Vagina (tissue), 2 donors: ENCODE data around the gene FOXF1.

ENCODE experiments used
- POLR2A ChIP-seq, 2 donors: fragments of 450-650 bp; IDR thresholded peaks; one replicate each; pipeline ENCODE4 v1.6.1; 2017; ENCODE audit warnings: antibody characterized with exemption in 2 of 2, mild to moderate bottlenecking in 2 of 2, moderate library complexity in 2 of 2
- POLR2AphosphoS5 ChIP-seq, 2 donors: sonication (generic); formaldehyde crosslinking; IDR thresholded peaks; one replicate each; pipeline ENCODE4 v1.9.0; 2017; ENCODE audit warnings: antibody characterized with exemption in 2 of 2, mild to moderate bottlenecking in 2 of 2, low read depth in 1 of 2; ENCODE audit not compliant: insufficient read depth in 1 of 2
- TF ChIP-seq, protein P1 (sequence below), 3 experiments: fragments of 450-650 bp in 2 of 3; fragments of 200-600 bp in 1 of 3; sonication (generic) in 1 of 3; IDR thresholded peaks; one replicate each; pipeline ENCODE4 v1.5.1; 2017 to 2019; ENCODE audit warnings: antibody characterized with exemption in 3 of 3, mild to moderate bottlenecking in 2 of 3, moderate library complexity in 2 of 3

DNA sequence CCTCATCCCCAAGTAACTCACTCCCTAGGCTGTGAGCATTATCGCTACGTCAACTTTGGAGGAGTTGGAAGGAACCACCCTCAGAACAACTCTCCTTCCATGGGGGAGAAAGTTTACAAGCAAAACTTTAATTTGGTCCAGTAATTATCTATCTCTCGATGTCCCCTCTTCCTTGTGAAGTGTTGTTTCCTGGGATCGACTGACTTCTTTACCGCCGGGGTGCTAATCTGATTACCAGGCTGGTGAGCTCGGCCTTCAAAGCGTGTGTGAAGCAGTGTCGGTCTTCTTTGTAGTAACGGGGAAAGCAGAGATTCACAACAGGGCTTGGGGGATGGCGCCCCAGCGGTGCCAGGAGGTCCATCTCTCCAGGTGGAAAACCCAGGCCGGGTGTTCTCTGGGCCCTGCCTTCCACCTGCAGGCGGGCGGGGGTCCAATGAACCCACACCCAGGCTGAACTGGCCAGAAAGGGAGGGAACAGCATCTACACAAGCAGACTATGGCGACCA, 14.5 kb upstream of the FOXF1 start:
- TF ChIP-seq, protein P1, sequence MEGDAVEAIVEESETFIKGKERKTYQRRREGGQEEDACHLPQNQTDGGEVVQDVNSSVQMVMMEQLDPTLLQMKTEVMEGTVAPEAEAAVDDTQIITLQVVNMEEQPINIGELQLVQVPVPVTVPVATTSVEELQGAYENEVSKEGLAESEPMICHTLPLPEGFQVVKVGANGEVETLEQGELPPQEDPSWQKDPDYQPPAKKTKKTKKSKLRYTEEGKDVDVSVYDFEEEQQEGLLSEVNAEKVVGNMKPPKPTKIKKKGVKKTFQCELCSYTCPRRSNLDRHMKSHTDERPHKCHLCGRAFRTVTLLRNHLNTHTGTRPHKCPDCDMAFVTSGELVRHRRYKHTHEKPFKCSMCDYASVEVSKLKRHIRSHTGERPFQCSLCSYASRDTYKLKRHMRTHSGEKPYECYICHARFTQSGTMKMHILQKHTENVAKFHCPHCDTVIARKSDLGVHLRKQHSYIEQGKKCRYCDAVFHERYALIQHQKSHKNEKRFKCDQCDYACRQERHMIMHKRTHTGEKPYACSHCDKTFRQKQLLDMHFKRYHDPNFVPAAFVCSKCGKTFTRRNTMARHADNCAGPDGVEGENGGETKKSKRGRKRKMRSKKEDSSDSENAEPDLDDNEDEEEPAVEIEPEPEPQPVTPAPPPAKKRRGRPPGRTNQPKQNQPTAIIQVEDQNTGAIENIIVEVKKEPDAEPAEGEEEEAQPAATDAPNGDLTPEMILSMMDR (IDR thresholded peaks at IDR 0.05): no peak
- TF ChIP-seq POLR2AphosphoS5 (IDR thresholded peaks at IDR 0.05; ENCODE audit: insufficient read depth in 1 of 2, low read depth in 1 of 2) (no peak), POLR2A (IDR thresholded peaks at IDR 0.05) (no peak)
